Lung (tissue), 16 donors: ENCODE measurements around the gene ZPR1. TPM values are rescaled to one million over a fixed set of nuclear protein-coding genes. Genes with fewer than 3 reads are reported as not detected.

Experiments
- ATAC-seq: fragments of 200-7000 bp; cut with Tn5 transposase; one replicate; pipeline ENCODE4 v1.9.1; 2020; ENCODE audit warnings: moderate number of reproducible peaks; ENCODE audit not compliant: insufficient read depth, low FRiP score
- DNase-seq, 3 donors: peaks; one replicate each; pipeline ENCODE4 v3.0.0-alpha.2; 2013 to 2017
- H3K27ac ChIP-seq, 2 donors: one replicate each; pipeline ENCODE4 v1.5.1; 2013; ENCODE audit warnings: mild to moderate bottlenecking in 2 of 2, moderate library complexity in 2 of 2, control low read depth in 1 of 2, inconsistent platforms in 1 of 2, low read depth in 1 of 2, low read length in 1 of 2
- H3K27me3 ChIP-seq, 3 donors: one replicate each; pipeline ENCODE4 v1.5.1; 2013; ENCODE audit warnings: low read length in 2 of 3; ENCODE audit not compliant: control insufficient read depth in 3 of 3, insufficient read depth in 3 of 3
- H3K36me3 ChIP-seq, 4 donors: one replicate each; pipeline ENCODE4 v1.5.1; 2013; ENCODE audit warnings: low read length in 4 of 4, mild to moderate bottlenecking in 1 of 4, moderate library complexity in 1 of 4; ENCODE audit not compliant: control insufficient read depth in 4 of 4, insufficient read depth in 4 of 4
- H3K4me1 ChIP-seq, 5 donors: one replicate each; pipeline ENCODE4 v1.5.1; 2013; ENCODE audit warnings: low read length in 5 of 5, mild to moderate bottlenecking in 2 of 5, moderate library complexity in 1 of 5; ENCODE audit not compliant: control insufficient read depth in 5 of 5, insufficient read depth in 5 of 5
- H3K4me3 ChIP-seq: one replicate; pipeline ENCODE4 v1.5.1; 2013; ENCODE audit warnings: mild to moderate bottlenecking, control low read depth, moderate library complexity
- H3K9ac ChIP-seq, 2 donors: one replicate each; pipeline ENCODE4 v1.5.1; 2013; ENCODE audit warnings: low read length in 2 of 2, control low read depth in 1 of 2; ENCODE audit not compliant: insufficient read depth in 1 of 2
- H3K9me3 ChIP-seq, 4 donors: one replicate each; pipeline ENCODE4 v1.5.1; 2013; ENCODE audit warnings: low read length in 3 of 4, mild to moderate bottlenecking in 1 of 4, moderate library complexity in 1 of 4; ENCODE audit not compliant: control insufficient read depth in 4 of 4, insufficient read depth in 3 of 4
- WGBS, 2 donors: extraction: QIAGEN DNeasy Blood & Tissue Kit; methylation state at CpG; one replicate each; pipeline ENCODE4 v1.1.7; 2013; 5-methylcytosine and 5-hydroxymethylcytosine counted together
- long read RNA-seq, 5 donors: transcript quantifications; one replicate each; lab custom pipeline, GENCODE V29; 2026
- polyA plus RNA-seq, 2 donors: library from polyadenylated mRNA; stranded (reverse); fragments of 200-250 nt; gene quantifications; one replicate each; pipeline ENCODE4 v1.2.1, GENCODE V29; 2013
- total RNA-seq, 2 donors: library from RNA; depleted of rRNA in 1 of 2; stranded (reverse); fragments of >200 nt in 1 of 2; gene quantifications; one replicate each; pipeline ENCODE4 v1.2.1, GENCODE V29; 2014 to 2021
- TF ChIP-seq, protein P1 (sequence below): IDR thresholded peaks from 2 replicates; pipeline ENCODE4 v1.5.1; 2012; ENCODE audit warnings: mild to moderate bottlenecking; ENCODE audit errors: control extremely low read depth, extremely low read depth
- donor health status: control.
- donor health status: control.
- donor health status: Bipolar disorder and iron deficiency.
- donor health status: healthy.
- donor health status: DM: yes; HTN: yes; CAD: no.

Gene ZPR1, protein sequence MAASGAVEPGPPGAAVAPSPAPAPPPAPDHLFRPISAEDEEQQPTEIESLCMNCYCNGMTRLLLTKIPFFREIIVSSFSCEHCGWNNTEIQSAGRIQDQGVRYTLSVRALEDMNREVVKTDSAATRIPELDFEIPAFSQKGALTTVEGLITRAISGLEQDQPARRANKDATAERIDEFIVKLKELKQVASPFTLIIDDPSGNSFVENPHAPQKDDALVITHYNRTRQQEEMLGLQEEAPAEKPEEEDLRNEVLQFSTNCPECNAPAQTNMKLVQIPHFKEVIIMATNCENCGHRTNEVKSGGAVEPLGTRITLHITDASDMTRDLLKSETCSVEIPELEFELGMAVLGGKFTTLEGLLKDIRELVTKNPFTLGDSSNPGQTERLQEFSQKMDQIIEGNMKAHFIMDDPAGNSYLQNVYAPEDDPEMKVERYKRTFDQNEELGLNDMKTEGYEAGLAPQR
- total RNA-seq (10 to 100 TPM; 33.3 to 50.9 TPM), polyA plus RNA-seq (10 to 100 TPM; 19.4 to 35.8 TPM)
- long read RNA-seq, donor 1, full-length matches to known transcripts: 6 of 6 reads
- long read RNA-seq, donor 1, partial matches to known transcripts: 0 of 6 reads
- long read RNA-seq, donor 1, other reads (novel, unspliced or antisense): 0 of 6 reads
- long read RNA-seq, donor 2, full-length matches to known transcripts: 4 of 4 reads
- long read RNA-seq, donor 2, partial matches to known transcripts: 0 of 4 reads
- long read RNA-seq, donor 2, other reads (novel, unspliced or antisense): 0 of 4 reads
- long read RNA-seq, donor 3, full-length matches to known transcripts: 4 of 4 reads
- long read RNA-seq, donor 3, partial matches to known transcripts: 0 of 4 reads
- long read RNA-seq, donor 3, other reads (novel, unspliced or antisense): 0 of 4 reads
- long read RNA-seq, donor 4, full-length matches to known transcripts: 1 of 1 reads
- long read RNA-seq, donor 4, partial matches to known transcripts: 0 of 1 reads
- long read RNA-seq, donor 4, other reads (novel, unspliced or antisense): 0 of 1 reads
- long read RNA-seq, donor 5, full-length matches to known transcripts: 12 of 27 reads
- long read RNA-seq, donor 5, partial matches to known transcripts: 15 of 27 reads
- long read RNA-seq, donor 5, other reads (novel, unspliced or antisense): 0 of 27 reads

DNA sequence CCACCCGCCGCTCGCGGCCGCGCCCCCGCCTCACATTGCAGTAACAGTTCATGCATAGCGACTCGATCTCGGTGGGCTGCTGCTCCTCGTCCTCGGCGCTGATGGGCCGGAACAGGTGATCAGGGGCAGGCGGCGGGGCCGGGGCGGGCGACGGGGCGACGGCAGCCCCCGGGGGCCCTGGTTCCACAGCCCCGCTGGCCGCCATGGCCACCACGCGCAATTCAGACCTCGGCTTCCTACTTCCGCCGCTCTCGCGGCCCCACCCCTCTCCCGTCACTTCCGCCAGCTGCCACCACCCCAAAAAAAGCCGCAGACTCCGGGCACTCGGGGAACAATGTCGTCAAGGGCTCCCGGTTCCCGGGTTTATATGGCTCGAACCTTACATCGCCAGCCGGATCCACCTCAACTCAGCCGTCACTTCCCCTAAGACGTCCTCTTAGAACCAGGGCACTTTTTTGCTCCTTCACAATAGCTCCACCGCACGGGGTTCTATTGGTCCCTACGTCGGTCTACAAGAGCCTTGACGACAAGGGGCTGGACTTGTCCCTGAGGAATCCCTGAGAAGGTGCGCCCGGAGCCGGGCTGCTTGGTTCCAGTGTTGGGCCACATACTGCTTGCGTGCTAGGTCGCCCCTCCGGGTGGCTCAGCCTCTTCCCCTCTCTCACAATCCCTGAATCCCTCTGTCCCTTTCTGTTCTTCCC, at the start of gene ZPR1:
Gene ZPR1, minus strand, starts transcription at position 238 of the 701 bp plus-strand sequence. Its CDS starts 33 bp downstream, at position 205.
- H3K27me3 ChIP-seq: no peaks in the 10 kb centered on the region
- H3K9ac ChIP-seq: peak within 1 kb of the TSS; percentile 78 to 88
- peaks cover 5 to 30% (median 9%) of the 10 kb centered on the region in 5 donors for H3K4me1 ChIP-seq
- DNase-seq (peak; percentile 83 to 88 (median 88)), ATAC-seq (peak; percentile 88)
- WGBS, 2 donors: 1% methylated on average over 56 of the region's 56 CpGs
- peak within 1 kb of the TSS; percentile 68 to 82 for H3K27ac ChIP-seq
- TF ChIP-seq, protein P1, sequence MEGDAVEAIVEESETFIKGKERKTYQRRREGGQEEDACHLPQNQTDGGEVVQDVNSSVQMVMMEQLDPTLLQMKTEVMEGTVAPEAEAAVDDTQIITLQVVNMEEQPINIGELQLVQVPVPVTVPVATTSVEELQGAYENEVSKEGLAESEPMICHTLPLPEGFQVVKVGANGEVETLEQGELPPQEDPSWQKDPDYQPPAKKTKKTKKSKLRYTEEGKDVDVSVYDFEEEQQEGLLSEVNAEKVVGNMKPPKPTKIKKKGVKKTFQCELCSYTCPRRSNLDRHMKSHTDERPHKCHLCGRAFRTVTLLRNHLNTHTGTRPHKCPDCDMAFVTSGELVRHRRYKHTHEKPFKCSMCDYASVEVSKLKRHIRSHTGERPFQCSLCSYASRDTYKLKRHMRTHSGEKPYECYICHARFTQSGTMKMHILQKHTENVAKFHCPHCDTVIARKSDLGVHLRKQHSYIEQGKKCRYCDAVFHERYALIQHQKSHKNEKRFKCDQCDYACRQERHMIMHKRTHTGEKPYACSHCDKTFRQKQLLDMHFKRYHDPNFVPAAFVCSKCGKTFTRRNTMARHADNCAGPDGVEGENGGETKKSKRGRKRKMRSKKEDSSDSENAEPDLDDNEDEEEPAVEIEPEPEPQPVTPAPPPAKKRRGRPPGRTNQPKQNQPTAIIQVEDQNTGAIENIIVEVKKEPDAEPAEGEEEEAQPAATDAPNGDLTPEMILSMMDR: no peak
- H3K4me3 ChIP-seq: peak within 1 kb of the TSS; percentile 82
- H3K36me3 ChIP-seq: peaks cover 17 to 36% (median 27%) of the 10 kb centered on the region in 4 donors
- H3K9me3 ChIP-seq: no peaks in the 10 kb centered on the region

DNA sequence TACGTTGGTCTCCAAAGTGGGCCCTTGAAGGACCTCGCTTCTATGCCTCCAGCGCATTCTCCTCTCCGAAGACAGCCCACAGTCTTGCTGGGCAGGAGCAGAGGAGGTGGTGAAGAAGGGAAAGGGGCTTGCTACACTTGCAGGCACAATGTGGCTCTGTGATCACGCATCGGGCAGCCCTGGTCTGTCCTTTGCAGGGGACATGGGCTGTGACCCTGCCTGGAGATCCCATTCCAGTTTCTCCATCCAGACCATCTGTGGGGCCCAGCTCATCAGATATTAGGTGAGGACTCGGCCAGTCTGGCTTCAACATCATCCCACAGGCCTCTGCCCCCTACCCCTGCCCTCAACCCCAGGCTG, 48.8 kb upstream of the ZPR1 start:
- Histone ChIP-seq H3K9me3 (no peaks in the 10 kb centered on the region), H3K27ac (peak overlapping the region; percentile 47 to 88), H3K9ac (no peak overlapping the region), H3K36me3 (no peaks in the 10 kb centered on the region), H3K27me3 (no peaks in the 10 kb centered on the region), H3K4me1 (peaks cover 0 to 51% (median 13%) of the 10 kb centered on the region in 5 donors), H3K4me3 (no peak overlapping the region)
- no peak for DNase-seq
- TF ChIP-seq, protein P1: no peak
- ATAC-seq: no peak
- WGBS, 2 donors: 81 to 94% methylated on average over 7 of the region's 7 CpGs

DNA sequence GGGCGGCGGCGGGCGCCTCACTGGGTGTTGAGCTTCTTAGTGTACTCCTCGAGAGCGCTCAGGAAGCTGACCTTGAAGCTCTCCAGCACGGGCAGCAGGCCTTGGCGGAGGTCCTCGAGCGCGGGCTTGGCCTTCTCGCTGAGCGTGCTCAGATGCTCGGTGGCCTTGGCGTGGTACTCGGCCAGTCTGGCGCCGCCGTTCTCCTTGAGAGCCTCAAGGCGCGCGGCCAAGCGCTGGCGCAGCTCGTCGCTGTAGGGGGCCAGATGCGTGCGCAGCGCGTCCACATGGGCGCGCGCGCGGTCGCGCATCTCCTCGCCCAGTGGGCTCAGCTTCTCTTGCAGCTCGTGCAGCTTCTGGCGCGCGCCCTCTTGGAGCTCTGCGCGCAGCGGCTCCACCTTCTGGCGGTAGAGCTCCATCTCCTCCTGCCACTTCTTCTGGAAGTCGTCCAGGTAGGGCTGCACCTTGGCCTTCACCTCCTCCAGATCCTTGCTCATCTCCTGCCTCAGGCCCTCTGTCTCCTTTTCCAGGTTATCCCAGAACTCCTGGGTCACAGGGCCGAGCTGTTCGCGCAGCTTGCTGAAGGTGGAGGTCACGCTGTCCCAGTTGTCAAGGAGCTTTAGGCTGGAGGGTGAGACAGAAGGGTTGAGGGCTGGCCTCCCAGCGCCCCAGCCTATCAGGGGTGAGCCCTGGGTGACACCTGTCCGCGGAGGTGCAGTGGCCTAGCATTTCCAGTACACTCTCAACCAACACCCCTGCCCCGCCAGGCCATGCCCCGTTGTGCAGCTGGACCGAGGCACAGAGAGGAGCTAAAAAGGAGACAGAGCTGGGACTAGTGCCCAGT, 48.2 kb upstream of the ZPR1 start:
- H3K27me3 ChIP-seq: no peaks in the 10 kb centered on the region
- 10 to 13% methylated on average over 57 of the region's 57 CpGs for WGBS, 2 donors
- peak; percentile 89 for ATAC-seq
- no peak overlapping the region for H3K9ac ChIP-seq
- TF ChIP-seq, protein P1: peak; percentile 64
- peak; percentile 97 to 99 (median 98) for DNase-seq
- H3K4me3 ChIP-seq: peak overlapping the region; percentile 9
- H3K4me1 ChIP-seq: peaks cover 0 to 50% (median 13%) of the 10 kb centered on the region in 5 donors
- H3K36me3 ChIP-seq: no peaks in the 10 kb centered on the region
- H3K9me3 ChIP-seq: no peaks in the 10 kb centered on the region
- H3K27ac ChIP-seq: peak overlapping the region; percentile 47 to 88
